HK-2 (cell line): ENCODE results near the gene IL17A.
A peak's percentile ranks its signal among the peaks of the same experiment; 100 is the strongest.

Source experiments
- DNase-seq: peaks from one replicate; pipeline ENCODE4 v3.0.0-alpha.2; 2018; ENCODE audit not compliant: unreplicated experiment

Gene IL17A

DNA sequence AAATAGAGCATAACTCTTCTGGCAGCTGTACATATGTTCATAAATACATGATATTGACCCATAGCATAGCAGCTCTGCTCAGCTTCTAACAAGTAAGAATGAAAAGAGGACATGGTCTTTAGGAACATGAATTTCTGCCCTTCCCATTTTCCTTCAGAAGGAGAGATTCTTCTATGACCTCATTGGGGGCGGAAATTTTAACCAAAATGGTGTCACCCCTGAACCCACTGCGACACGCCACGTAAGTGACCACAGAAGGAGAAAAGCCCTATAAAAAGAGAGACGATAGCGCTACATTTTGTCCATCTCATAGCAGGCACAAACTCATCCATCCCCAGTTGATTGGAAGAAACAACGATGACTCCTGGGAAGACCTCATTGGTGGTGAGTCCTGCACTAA is at the start of gene IL17A:
Gene IL17A (plus strand): TSS at position 301 of the 400 bp plus-strand sequence. CDS start 57 bp downstream, at position 358.
- DNase-seq, result no peak

DNA sequence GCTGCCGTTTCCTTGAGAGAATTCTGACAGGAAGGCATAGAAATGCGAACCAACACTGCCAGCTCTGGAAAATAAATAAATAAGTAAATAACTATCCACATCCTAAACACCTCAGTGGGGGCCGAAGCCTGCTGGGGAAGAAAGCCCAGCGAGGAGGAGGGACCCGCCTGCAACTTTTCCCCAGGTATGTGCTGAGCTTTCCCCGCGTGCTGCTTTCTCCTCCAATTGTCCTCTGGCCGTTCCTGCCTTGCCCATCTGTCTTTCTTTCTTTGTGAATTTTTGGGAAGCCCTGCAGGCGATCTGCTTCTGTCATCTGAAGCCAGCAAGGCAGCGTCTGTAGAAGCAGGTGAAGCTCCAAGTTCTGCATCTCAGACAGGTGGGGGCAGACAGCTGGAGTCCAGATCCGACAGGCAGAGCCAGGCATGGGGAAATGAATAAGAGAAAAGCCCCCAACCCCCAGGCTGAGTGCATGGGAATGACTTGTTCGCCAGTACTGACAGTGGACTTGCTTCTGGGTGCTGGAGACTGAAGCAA is 49.2 kb upstream of the IL17A start:
- no peak for DNase-seq

DNA sequence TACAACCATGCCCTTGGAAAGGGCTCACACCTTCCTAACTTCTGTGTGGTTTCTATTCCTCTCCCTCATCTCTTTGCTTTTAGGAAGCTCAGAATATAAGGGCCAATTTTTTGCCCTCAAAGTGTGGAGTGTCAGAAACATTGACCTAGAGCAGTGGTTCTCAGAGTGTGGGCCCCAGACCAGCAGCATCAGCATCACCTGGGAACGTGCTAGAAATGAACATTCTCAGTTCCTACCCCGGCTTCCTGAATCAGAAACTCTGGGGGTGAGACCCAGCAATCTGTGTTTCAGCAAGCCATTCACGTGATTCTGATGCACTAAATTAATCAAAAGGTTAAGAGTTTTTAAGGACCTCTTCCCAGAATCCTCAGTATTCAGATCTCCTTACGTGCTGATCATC is 47.9 kb upstream of the IL17A start:
- DNase-seq, result no peak

DNA sequence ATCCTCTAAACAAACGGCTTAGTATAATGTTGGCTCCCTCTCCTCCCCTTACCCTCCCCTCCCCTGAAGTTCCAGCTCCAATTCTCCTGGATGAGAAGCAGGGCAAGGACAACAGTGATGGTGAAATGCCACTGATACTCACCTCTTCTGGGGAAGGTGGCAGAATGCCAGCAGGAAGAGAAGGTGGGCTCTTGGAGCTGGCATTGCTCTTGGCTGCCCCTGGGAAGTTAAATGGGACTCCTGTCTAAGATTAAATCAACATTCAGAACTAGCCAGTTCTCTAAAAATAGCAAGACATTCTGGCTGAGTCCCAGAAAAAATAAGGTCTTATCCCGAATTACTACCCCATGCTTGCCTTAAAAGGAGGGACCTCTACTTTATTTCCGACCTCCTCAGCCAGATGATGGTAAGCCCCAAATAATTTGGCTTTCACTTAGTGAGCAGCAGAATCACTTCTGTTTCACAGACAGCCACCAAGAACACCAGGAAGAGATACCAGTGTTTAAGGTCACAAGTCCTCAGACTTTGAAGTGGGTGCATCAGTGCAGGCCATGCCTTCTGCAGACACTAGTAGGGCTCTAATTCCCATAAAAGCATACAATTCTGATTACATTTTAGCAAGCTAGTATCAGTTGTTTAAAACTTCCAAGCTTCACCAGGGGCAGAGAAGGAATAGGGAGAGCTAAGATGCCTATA is 46.0 kb upstream of the IL17A start:
- DNase-seq, result no peak

DNA sequence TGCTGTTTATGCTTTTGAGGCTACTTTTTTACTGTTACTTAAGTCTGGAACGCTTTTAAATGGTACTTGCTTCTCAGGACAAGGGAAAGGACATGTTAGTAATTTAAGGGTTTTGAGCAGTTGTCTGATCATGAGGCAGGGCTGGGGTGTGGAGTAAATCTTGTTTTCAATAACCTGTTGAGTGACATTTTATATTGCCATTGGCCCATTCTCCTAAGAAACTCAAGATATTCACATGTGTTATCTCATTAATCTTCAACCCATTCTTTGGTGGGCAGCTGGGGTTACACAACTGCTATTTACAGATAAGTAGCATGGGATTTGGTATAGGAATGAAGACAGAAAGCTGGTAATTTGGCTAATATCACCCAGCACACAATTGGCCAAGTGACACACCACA is 44.6 kb upstream of the IL17A start:
- DNase-seq, result no peak

DNA sequence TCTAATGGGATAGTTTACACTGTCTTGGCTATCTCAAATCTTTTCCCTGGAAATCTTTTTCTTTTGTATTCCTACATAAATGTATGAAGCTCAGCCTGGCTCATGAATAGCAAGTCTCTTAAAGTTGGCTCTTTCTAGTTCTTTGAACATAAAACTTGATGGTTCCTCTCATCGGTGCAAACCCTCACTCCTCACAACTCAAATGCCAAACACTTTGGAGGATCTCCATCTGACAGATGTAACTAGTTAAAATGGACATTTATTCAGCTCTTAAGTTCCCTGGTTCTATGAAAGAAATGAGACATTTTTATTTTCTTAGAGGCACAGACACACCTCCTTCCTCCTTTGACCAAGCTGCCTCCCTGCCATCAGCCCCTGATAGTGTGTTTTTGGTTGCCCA is 43.6 kb upstream of the IL17A start:
- DNase-seq, result no peak

DNA sequence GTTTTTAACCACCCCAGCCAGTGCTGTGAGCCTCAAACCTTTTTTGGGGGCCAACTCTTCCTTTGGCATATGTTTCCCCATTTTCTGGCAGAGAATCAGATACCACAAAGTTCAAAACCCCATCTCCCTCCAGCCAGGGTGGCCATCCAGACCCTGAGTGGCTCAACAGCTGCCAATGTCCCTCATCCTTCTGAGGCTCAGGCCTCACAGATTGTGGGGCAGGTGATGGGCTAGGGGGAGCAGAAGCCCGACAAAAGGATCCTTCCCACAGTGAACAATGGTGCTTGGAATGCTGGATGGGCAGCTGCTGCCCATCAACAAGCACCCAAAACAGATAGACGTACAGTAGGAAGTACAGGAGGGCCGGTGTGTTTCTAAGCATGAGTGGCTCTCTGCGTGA is 42.6 kb upstream of the IL17A start:
- no peak for DNase-seq

DNA sequence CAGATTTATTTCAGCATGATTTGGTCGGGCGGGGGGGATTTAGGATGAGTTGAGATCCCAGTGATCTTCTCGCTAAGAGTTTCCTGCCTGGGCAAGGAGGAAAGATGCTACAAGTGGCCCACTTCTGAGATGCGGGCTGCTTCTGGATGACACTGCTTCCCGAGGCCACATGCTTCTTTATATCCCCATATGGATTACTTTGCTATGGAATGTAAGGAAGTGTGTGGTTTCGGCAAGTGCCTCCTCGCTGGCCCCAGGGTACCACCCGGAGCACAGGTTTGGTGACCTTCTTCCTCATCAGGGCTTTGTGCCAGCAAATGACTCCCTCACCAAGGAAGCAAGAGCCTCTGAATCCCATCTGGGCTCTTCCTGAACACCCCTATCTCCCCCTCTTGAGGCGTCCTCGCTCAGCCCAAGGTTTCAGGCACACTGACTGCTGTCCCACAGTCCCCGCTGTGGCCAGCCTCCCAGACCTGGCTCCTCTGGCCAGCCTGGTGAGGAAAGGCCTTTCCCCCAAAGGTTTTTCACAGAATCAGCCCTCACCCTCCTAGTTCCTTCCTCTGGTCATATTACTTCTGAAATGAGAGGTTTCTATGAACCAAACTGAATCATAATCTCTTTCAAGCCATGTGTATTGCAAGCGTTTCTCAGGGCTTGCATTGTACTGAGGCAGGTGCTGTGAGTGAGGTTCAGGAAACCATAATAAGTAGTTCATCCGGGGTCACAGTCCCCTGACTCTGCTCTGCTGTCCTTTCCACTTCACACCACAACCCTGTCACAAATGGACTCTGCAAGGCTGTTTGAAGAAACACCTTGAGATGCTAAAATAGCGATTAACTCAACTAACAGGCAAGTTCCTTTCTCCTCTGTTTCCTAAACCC is 41.7 kb upstream of the IL17A start:
- no peak for DNase-seq

DNA sequence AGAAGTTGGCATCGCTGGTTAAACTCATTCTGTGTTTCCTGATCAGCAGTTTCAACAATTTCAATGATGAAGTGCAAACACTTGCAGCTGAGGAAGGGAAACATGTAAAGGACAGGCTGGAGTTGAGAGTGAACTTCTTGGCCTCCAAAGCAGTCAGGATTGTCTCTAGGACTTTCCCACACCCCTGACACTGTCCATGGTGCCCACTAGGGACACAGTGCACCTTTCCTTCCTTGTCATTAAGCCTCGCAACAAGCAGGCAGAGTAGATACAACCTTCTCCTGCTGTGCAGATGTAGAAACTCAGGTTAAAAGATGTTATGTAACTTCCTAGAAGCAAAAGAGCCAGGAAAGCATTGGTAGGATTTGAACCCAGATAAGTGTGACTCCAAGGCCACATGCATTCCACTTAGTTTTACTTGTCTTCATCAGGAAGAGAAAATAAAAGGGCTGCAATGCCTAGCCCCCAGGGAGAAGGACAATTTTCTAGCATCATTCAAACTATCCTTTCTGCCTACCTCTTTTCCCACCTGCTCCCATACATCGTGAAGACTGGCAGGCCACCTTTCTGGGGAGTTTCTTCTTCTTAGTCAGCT is 39.2 kb upstream of the IL17A start:
- DNase-seq, result no peak

DNA sequence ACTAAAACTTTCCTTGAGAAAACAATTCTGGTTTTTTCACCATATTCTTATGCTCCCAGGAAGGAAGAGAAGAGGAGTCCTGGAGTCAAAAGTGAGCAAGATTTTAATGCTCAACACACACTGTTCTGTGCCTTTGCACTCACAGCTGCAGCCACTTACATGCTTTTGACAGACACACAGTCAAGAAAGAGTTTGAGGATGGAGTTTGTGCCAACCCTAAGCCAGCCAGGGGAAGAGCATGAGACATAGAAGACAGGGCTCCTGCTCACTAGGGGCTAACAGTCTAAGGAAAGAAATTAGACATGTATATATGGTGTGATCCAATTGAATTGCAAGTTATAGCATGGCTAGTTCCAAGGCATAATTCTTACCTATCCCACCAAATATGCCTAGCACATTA is 37.1 kb upstream of the IL17A start:
- no peak for DNase-seq

DNA sequence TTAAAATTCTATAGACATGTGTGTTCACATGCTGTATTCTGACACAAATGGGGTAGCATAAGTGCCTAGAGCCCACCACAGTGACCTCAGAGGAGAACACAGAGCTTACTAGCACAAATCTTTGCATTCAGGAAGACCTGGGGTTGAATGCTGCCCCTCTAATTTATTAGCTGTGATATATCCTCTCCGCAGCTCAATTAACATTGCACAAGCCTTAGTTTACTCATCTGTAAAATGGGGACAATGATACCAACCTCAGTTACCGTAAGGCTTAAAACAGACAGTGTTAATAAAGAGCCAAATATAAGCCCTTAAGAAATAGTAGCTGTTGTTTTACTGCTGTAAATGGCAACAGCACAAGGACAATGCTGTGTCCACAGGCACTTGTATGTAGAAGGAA is 36.2 kb upstream of the IL17A start:
- DNase-seq, result no peak

DNA sequence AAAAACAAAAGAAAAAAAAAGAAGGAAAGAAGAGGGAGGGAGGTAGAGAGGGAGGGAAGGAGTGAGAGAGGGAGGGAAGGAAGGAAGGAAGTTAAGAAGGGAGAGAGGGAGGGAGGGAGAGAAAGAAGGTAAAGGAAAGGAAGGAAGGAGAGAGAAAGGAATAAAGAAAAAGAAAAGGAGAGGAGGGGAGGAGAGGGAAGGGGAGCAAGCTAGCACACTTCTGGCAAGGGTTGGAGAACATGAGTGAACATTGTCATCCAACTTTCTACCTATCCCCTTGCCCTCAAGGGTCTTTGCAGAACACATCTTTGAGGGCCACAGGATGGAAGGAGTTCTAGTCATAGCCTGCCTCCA is 34.1 kb upstream of the IL17A start:
- no peak for DNase-seq

DNA sequence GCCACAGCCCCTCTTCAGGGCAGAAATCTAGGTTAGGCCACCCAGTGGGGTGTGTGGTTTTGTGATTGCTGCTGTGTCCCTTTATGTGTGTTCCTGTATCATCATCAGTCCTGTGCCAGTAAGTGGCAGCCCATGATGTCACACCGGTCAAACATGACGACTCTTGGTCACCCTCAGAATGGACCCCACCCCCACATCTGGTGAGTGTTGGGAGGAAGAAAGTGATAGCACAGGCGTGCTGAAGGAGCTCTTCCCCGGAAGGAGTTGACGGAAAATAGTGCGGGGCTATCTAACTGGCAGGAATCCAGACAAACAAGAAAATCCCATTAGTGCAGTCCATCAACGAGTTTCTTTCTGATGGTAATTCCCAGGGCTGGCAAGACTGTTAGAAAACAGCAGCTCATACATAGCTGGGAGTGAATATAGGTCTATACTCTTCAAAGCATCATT is 33.4 kb upstream of the IL17A start:
- DNase-seq, result no peak

DNA sequence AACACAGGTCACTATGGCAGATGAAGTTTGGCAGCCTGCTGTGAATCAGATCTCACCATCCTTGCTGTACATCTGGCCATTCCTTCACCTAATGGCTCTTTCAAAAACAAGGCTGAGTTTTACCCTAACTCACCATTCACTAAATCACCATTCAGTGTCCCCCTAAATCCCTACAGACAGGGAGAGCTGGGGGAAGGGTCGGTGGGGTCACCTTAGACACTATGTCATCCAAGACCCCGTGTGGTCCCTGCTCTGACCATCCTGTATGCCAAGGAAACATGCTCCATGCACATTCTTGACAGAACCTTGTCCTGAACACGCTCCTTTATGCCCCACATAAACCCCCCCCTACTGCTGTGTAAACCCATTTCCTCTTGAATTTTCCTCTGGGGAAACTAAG is 31.8 kb upstream of the IL17A start:
- no peak for DNase-seq

DNA sequence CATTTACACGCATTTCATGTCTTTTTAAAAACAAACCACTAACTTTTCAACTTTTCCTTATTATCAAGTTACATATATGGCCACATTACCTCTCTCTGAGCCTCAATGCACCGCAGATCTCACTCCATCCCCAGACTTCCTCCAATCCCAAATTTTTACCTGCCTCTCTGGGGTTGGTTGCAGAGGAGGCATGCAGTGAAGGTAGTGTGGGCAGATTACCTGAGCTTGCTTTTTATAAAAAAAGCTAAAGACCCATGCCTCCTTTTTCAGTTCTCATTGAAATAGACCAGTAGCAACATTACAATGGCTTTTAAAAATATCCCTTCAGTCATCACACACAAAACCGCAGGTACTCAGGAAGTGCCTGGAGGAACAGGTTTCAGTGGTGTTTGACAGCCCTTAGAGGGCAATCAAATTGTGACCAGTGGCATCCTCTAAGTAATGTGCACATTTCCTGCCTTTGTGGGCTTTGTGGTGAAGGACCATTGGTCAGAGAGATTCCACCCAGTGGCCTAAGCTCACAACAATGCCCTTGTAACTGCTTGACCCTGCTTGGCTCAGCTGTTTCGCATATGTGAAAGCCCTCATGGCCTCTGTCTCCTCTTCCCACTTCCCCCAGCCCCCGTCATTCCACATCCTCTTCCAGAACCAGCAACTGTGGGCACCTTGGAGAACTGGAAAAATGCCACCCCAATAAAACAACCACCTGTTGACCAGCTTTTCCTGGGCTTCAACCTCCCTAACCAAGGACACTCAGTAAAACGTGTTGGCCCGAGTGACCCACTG is 30.2 kb upstream of the IL17A start:
- DNase-seq, result peak; percentile 81

DNA sequence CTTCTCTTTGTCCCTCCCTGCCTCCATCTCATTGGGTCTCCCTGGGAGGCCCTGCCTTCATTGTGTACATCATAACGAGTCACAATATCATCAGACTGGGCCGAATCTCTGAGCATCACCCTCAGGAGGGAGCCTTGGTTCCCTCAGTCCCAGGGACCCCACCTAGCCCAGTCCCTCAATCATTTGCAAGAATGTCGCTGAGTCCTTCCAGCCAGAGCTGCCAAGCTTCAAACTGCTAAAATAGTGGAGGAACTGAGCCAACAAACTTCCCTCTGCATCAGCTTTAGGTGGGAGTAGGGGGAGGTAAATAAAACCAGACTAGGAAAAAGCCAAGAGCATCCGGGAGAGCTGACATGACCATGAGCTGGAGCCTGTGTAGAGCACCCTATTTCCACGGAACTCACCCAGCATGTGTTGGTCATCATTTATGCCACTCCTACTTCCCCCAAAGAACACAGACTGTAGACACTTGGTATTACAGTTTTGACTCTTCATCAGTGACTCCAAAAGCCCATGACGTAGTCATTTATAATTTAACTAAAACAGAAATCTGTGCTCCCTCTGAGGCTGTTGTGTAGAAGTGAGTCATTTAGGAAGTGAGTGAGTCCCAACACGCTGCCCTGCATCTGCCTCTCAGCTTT is 28.8 kb upstream of the IL17A start:
- DNase-seq, result peak; percentile 61

DNA sequence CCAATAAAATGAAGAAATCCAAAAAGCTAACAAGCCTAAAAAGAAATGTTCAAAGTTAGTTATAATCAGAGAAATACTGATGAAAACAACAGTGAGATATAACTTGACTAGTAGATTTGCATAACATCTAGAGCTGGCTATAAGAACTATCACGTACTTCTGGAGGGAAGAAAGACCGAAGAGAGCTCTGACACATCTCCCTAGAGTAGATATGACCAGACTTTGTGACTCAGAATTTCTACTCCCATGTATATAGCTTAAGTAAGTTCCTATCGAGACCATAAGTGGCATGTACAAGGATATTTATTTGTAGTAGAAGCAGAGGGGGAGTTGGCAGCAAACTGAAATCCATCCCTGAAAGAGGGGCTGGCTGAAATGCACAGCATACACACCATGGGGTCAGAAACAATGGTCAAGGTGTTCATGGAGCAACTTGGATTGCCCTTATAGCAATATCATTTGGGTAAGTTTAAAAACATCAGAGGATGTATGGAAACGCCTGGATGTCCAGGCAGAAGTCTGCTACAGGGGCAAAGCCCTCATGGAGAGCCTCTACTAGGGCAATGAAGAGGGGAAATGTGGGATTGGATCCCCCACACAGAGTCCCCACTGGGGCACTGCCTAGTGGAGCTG is 25.6 kb upstream of the IL17A start:
- DNase-seq, result no peak

DNA sequence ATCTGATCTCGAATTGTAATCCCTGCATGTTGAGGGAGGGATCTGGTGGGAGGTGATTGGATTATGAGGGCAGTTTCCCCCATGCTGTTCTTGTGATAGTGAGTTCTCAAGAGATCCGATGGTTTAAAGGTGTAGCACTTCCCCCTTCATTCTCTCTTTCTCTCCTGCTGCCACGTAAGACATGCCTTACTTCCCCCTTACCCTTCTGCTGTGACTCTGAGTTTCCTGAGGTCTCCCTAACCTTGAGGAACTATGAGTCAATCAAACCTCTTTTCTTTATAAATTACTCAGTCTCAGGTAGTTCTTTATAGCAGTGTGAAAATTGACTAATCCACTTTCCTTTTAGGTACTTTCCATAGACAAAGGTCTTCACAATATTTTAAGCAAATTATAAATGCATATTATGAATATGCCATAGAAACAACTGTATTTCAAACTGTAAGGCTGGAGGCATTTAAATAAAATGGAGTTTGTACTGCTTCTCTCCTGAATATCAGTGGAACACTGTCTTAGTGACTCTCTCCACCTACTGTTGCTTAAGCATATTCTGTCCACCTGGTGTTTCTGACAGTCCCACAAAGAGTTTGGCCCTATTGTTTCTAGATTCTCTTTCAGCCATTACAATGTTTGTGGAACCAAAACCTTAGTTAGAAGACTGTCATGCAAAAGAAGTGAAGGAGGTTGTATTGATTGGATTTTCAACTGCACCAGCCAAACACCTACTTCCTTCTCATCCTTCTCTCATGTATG is 24.3 kb upstream of the IL17A start:
- no peak for DNase-seq

DNA sequence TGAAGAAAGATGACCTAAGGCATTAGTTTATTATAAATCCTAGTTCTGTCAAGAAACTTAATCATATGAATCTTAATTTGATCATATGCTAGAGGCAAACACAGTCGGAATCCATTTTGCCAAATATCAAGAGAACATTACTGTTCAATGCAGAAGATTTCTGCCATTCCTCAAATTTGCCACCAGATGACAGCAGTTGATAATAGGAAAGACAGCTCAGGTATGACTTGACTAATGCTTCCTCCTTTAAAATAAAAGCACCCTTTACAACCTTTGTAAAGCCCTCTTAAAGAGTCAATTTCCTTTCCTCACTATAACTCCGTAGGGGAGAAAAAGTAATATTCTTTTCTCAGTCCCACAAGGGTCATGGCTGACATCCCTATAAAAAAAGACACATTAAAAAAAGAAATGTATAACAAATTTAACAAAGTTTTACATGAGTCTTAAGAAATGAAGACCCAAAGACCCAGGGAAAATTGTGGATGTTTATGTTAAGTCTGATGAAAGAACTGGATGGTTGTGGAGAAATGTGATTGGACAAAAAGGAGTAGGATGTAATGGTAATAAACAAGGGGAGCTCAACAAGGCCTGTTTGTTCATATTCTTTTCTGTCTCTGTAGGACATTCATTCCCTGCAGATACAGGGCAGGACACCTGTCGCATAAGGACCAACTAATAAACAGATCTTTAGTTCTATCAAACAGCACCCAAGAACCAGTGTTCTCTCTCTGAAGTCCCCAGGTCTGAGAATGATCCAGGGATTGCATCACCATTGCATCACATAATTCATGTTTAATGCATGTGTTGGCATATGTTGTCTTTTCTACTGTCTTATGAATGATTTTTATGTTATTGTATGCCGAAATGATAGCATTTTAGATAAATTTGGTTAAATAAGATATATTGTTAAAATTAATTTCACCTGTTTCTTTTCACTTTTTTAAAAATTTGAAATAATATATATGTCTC is 23.0 kb upstream of the IL17A start:
- no peak for DNase-seq
